DND-41 (cell line): ENCODE data around the gene GPRIN2.
"Not testable (repeated sequence)": the region's sequence is repeated elsewhere in the genome, so short reads cannot be mapped to it uniquely, and the experiment has no call there.

Source experiments
- ATAC-seq: fragments of 200-7000 bp; cut with Tn5 transposase; 3 replicates; pipeline ENCODE4 v1.9.1; 2021; ENCODE audit warnings: low read depth; ENCODE audit not compliant: insufficient read depth
- DNase-seq: peaks from one replicate; pipeline ENCODE4 v3.0.0-alpha.2; 2020
- H2AFZ ChIP-seq: 2 replicates; pipeline ENCODE4 v1.6.0; 2012; ENCODE audit warnings: low read depth, low read length
- H3K27ac ChIP-seq: 2 replicates; pipeline ENCODE4 v1.5.1; 2012; ENCODE audit warnings: low read length, inconsistent platforms
- H3K27me3 ChIP-seq: fragments of 200-600 bp; sonication (generic); 2 replicates; pipeline ENCODE4 v1.6.0; 2012; ENCODE audit warnings: low read length, mild to moderate bottlenecking, inconsistent platforms; ENCODE audit not compliant: insufficient read depth, poor library complexity
- H3K36me3 ChIP-seq: 2 replicates; pipeline ENCODE4 v1.5.1; 2012; ENCODE audit warnings: low read length, inconsistent platforms; ENCODE audit not compliant: insufficient read depth
- H3K4me1 ChIP-seq: 2 replicates; pipeline ENCODE4 v1.5.1; 2012; ENCODE audit warnings: mild to moderate bottlenecking, low read length; ENCODE audit not compliant: insufficient read depth
- H3K4me2 ChIP-seq: 2 replicates; pipeline ENCODE4 v1.6.0; 2012; ENCODE audit warnings: mild to moderate bottlenecking, moderate library complexity, low read length, inconsistent platforms; ENCODE audit not compliant: insufficient read depth
- H3K4me3 ChIP-seq, 2 experiments: fragments of 200-600 bp in 1 of 2; shearing (Covaris generic) in 1 of 2; 2 replicates each; pipeline ENCODE4 v1.5.1; 2012 to 2016; ENCODE audit warnings: inconsistent platforms in 2 of 2, low read length in 2 of 2, mild to moderate bottlenecking in 2 of 2, low read depth in 1 of 2, moderate library complexity in 1 of 2
- H3K79me2 ChIP-seq: 2 replicates; pipeline ENCODE4 v1.6.0; 2012; ENCODE audit warnings: low read length, inconsistent platforms; ENCODE audit not compliant: insufficient read depth
- H3K9ac ChIP-seq: 2 replicates; pipeline ENCODE4 v1.6.0; 2012; ENCODE audit warnings: low read depth, mild to moderate bottlenecking, inconsistent platforms, low read length, moderate library complexity
- H3K9me3 ChIP-seq: 2 replicates; pipeline ENCODE4 v1.5.1; 2012; ENCODE audit warnings: low read length, moderate library complexity, mild to moderate bottlenecking, inconsistent platforms; ENCODE audit not compliant: insufficient read depth, severe bottlenecking
- H4K20me1 ChIP-seq: 2 replicates; pipeline ENCODE4 v1.6.0; 2012; ENCODE audit warnings: low read length; ENCODE audit not compliant: insufficient read depth

The GPRIN2 gene

DNA sequence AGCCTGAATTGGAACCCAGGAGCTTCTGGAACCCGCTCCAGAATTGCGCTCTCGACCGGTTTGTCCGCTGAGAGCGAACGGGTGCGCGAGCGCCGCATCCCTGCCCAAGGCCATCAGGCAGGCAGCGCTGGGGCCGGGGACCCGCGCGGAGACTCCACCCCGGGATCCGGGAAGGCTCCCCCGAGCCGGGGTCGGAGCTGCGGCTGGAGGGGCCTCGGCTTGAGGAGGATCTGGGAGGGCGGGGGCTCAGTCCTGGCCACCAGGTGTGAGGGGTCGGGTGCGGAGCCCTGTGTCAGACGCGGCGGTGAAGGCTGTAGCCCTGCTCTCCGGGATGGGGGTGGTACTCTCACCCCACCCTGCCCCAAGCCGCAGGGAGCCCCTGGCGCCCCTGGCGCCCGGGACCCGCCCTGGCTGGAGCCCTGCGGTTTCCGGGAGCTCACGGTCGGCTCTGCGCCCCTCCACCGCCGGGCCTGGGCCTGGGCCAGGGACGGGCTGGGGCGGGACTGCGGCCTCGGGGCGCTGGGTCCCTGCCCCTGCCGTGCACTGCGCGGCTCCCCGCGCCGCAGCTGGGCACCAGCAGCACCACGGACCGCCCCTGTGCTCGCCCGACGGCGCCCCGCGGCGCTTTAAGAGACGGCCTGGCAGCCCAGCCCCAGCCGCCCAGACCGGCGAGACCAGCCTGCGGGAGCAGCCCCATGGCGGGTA, 22.2 kb upstream of the GPRIN2 start, which contains the start of gene SYT15:
TSS of gene SYT15 (plus strand) at position 655 of the 705 bp plus-strand sequence. CDS start at position 696, 41 bp downstream.
- not testable (repeated sequence) for H3K36me3 ChIP-seq, ATAC-seq, H3K4me3 ChIP-seq, H4K20me1 ChIP-seq, H3K27me3 ChIP-seq, DNase-seq, H3K4me1 ChIP-seq, H3K9ac ChIP-seq, H3K4me2 ChIP-seq, H3K27ac ChIP-seq, H2AFZ ChIP-seq, H3K79me2 ChIP-seq, H3K9me3 ChIP-seq

DNA sequence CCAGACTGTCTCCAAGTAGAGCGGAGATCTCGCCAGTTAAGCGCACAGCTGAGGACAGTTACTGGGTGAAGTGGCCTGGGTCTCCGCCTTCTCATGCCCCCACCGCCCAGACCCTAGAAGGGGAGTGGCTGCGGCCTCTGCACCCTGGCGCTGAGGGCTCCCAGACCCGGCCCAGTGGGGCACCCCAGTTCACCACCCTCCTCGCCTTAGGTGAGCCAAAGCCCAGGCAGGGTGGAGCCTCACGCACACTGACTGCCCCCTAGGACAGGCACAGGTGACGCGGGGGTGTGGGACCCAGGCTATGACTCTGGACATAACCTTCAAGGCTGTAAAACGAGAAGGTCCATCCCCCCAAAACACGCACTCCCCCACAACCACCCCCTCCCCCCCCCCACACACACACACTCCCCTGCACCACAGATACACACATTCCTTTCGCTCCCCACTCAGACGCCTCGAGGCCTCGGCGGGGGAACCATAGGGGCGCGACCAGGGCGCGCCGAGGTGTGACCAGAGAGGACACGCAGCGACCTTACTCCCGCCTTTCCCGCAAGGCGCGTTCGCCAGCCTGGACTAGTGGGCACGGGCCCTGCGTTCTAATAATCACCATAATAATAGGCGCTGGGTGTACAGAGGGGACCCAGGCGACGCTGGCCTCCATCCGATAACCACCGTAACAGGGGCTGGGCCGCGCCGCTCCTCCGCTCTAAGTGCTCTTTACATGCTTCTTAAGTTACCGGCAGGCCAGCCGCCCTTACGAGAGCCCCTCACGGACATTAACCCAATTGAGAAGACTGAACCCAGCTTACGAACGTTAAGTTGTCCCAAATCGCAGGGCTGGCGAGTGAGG, 21.4 kb upstream of the GPRIN2 start:
- not testable (repeated sequence) for H4K20me1 ChIP-seq, H3K4me2 ChIP-seq, ATAC-seq, H3K9ac ChIP-seq, H3K4me3 ChIP-seq, DNase-seq, H3K79me2 ChIP-seq, H3K27me3 ChIP-seq, H3K4me1 ChIP-seq, H3K9me3 ChIP-seq, H3K36me3 ChIP-seq, H3K27ac ChIP-seq, H2AFZ ChIP-seq

DNA sequence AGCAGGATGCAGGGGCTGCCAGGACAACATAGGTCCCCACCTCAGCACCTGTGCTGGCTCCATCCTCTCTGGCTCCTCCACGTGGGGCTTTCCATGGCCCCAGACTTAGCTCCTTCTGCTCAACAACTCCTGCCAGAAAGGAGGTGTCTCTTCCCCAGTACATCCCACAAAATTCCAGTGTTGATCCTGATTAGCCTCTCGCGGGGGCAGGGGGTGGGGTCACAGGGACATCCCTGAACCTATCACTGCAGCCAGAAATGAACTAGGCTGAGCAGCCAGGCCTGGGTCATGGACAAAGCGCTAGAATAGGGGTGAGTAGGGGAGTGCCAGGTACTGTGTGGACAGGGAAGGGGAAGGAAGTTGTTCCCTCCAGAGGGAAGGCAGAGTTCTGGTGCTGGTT, 17.4 kb upstream of the GPRIN2 start:
- DNase-seq, H4K20me1 ChIP-seq, H2AFZ ChIP-seq, H3K9me3 ChIP-seq, H3K27me3 ChIP-seq, H3K4me3 ChIP-seq, H3K9ac ChIP-seq, H3K79me2 ChIP-seq, ATAC-seq, H3K4me1 ChIP-seq, H3K36me3 ChIP-seq, H3K4me2 ChIP-seq, H3K27ac ChIP-seq: not testable (repeated sequence)

DNA sequence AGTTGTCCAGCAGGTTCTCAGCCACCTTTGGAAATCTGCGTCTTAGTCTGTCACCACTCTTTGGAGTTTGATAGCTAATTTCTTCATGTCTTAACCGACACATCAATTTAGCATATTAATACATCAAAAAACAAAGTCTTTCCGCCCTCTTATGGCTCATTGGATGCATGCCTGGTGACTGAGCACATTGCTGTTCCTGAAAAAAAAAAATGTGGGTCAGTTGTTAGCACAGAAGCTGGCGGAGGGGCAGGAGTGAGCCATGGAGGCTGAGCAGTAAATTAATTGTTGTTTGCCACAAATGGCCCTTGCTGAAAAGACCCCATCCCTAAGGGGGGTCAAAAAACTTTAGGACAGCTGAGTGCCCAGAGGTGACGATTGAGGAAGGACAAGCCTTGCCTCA, 16.9 kb upstream of the GPRIN2 start:
- H3K4me2 ChIP-seq, DNase-seq, ATAC-seq, H4K20me1 ChIP-seq, H3K9ac ChIP-seq, H3K9me3 ChIP-seq, H2AFZ ChIP-seq, H3K79me2 ChIP-seq, H3K27me3 ChIP-seq, H3K4me3 ChIP-seq, H3K27ac ChIP-seq, H3K36me3 ChIP-seq, H3K4me1 ChIP-seq: not testable (repeated sequence)

DNA sequence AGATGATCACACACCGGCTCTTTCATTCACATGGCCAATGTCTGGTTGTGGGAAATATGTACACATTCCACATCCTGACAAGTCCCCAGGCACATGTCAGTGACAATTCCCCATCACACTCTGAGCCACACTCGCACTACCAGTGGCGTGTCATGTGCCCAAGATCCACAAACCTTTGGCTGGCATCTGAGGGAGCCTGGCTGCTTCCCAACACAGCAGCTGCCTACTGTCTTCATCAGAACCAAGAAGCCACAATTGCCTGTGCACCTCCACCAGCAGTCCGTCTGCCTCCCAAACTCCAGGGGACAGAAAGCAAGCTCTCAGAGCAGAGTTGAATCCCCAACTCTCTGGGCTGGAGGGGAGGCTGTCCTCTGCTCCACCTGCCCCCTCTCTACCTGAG, 16.3 kb upstream of the GPRIN2 start:
- H3K4me1 ChIP-seq, H2AFZ ChIP-seq, H3K79me2 ChIP-seq, H3K27ac ChIP-seq, H3K27me3 ChIP-seq, H4K20me1 ChIP-seq, H3K4me3 ChIP-seq, H3K9ac ChIP-seq, H3K4me2 ChIP-seq, DNase-seq, H3K36me3 ChIP-seq, ATAC-seq, H3K9me3 ChIP-seq: not testable (repeated sequence)

DNA sequence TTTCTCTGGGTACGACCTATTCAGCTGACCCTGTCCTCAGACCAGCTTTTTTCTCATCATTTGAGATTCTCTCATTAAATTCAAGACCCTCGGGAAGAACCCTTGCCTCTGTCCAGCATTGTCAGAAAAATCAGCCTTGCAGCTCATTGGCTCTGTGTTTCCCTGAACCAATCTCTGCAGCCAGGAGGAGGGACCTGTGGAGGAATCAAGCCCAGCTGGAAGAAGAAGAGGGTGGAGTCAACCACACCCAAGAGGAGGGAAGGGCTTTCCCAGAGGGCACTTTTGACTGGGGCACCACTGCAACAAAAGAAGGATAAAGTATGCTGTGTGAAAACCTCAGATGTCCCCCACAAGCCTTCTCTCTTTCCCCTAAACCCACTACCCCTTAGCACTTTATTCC, 14.2 kb upstream of the GPRIN2 start:
- H3K36me3 ChIP-seq, DNase-seq, H2AFZ ChIP-seq, H4K20me1 ChIP-seq, H3K9me3 ChIP-seq, H3K27ac ChIP-seq, H3K9ac ChIP-seq, H3K79me2 ChIP-seq, H3K27me3 ChIP-seq, H3K4me1 ChIP-seq, ATAC-seq, H3K4me3 ChIP-seq, H3K4me2 ChIP-seq: not testable (repeated sequence)

DNA sequence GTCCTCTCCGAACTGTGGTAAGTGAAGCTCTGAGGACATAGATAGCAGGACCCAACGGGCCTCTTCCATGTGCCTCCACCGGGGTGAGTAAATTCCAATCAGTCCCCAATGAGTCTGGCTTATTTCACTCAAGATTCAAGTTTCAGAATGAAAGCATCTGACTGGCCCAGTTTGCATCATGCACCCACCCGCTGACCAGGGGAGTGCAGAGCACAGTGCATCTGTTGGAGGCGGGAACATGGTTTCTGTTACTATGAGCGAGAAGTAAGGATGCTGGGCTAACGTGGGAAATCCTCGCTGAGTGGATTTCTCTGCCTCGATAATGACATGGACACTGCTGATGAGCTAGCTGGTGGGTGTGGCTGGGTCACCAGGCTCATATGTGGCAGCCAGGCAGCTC, 10.7 kb upstream of the GPRIN2 start:
- not testable (repeated sequence) for H3K4me3 ChIP-seq, H2AFZ ChIP-seq, H3K27ac ChIP-seq, H4K20me1 ChIP-seq, H3K9me3 ChIP-seq, H3K9ac ChIP-seq, H3K4me1 ChIP-seq, H3K79me2 ChIP-seq, H3K4me2 ChIP-seq, DNase-seq, ATAC-seq, H3K27me3 ChIP-seq, H3K36me3 ChIP-seq
